EH (cell line): ENCODE data around the gene WNK4.

Experiments
- DNase-seq: peaks from one replicate; pipeline ENCODE4 v3.0.0-alpha.2; 2015; ENCODE audit warnings: low read depth

WNK4 gene

DNA sequence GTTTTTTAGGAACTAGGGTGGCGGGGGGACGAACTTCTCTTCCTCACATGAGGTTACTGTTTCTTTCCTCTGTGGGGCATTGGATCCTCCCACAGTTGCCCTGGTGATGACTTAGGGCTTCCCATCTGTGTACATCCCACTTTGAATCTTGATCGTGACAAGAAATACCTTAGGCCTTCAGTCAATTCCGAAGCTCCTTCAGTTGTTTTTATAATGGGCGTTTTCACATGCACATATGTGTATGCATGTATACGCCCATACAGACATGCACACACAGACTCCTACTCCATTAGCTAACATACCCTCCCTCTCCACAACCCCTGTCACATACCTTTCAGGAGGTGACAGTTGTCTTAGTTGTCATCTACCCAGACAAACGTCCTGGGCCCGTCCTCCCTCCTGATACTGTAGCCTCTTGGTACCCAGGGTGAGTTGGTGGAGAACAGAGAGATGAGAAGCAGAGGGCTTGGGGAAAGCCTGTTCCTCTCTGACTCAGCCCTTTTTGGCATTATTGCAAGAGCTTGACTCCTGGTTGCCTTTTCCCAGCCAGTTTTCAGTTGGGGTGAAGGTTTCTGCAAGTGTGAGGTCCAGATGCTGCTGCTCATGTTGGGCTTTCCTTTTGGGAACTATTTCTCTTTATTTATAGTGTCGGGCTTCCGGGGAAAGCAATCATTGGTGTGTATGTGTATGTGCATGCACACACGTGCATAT lies 61.7 kb downstream of the WNK4 start:
- no peak for DNase-seq

DNA sequence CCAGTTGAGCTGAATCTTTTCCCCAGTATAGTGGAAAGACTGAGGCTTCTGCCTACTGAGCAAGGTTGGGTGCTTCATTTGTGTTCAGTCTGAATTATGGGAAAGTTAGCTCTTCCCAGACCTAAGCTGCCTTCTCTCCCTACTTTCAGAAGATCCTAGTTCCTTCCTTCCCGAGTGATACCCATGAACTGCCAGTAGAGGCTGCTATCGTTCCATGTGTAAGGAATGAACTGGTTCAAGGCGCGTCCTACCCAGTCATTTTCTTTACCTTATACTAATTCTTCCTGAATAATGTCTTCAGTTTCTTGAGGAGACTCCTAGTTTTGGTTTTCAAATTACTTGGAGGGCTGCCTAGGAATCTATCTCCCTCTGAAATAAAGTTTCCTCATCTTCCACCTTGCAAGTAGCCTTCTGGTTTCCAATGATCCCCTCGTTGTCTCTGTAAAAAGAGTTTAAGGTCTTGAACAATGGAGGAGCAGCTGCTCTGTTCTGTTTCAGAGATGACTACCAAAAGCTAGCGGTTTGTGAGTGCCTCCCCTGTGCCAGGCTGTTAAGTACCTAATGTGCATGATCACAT lies 63.0 kb downstream of the WNK4 start:
- DNase-seq: peak; percentile 72

DNA sequence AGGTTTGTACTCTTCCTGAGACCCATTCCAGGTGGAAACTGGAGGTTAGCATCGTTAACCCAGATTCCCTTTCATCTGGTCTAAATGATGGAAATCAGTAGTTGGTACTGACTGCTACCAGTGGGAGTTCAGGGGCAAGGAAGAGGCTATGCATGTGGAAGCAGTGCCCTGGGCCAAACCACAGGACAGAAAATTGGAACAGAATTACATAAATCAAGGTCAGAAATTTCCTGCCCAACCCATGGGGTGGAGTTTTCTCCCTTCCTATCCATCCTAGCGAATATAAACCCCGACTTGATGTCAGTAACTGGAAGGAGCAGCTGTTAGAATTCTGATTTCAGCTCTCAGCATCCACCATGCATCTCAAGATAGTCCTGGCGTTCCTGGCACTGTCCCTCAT lies 63.9 kb downstream of the WNK4 start, which contains the start of gene AOC2:
AOC2 (plus strand) TSS at position 310 of the 400 bp plus-strand sequence; CDS start at position 357, 47 bp downstream.
- no peak for DNase-seq

DNA sequence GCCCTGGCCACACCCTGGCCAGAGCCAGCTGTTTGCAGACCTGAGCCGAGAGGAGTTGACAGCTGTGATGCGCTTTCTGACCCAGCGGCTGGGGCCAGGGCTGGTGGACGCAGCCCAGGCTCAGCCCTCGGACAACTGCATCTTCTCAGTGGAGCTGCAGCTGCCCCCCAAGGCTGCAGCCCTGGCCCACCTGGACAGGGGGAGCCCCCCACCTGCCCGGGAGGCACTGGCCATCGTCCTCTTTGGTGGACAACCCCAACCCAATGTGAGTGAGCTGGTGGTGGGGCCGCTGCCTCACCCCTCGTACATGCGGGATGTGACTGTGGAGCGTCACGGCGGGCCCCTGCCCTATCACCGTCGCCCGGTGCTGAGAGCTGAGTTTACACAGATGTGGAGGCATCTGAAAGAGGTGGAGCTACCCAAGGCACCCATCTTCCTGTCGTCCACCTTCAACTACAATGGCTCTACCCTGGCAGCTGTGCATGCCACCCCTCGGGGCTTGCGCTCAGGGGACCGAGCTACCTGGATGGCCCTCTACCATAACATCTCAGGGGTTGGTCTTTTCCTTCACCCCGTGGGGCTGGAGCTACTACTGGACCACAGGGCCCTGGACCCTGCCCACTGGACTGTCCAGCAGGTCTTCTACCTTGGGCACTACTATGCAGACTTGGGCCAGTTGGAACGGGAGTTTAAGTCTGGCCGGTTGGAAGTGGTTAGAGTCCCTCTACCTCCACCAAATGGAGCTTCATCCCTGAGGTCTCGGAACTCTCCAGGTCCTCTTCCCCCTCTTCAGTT lies 64.5 kb downstream of the WNK4 start:
- DNase-seq: no peak

DNA sequence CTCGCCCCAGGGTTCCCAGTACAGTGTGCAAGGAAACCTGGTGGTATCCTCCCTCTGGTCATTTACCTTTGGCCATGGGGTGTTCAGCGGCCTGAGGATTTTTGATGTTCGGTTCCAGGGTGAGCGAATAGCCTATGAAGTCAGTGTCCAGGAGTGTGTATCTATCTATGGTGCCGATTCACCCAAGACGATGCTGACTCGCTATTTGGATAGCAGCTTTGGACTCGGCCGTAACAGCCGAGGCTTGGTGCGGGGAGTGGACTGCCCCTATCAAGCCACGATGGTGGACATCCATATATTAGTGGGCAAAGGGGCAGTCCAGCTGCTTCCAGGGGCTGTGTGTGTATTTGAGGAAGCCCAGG lies 65.1 kb downstream of the WNK4 start:
- DNase-seq: no peak

DNA sequence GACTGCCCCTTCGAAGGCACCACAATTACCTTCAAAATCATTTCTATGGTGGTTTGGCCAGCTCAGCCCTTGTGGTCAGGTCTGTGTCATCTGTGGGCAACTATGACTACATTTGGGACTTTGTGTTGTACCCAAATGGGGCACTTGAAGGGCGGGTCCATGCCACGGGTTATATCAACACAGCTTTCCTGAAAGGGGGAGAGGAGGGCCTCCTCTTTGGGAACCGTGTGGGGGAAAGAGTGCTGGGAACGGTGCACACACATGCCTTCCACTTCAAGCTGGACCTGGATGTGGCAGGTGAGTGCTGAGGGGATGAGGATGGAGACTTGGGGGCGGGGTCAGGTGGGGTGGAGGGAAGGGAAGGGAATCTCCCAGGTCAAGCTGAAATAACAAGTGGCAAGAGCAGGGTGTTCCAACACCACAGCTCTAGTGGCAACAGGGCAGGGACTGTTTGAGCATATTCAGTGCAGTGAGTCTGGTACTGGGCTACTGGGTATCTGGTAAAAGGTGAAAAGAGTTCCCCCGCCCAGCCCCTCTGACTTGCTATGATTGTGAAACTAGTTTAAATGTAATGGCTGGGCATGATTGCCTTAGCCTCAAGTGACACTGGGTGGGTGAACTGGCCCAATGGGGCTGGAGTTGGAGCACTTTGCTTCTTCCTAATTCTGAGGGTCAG lies 65.6 kb downstream of the WNK4 start:
- no peak for DNase-seq
